Ishikawa (cell line): Measurements from ENCODE around the gene PTPRD.

Source experiments
- CREB1 ChIP-seq: IDR thresholded peaks from 2 replicates; pipeline ENCODE4 v1.6.1; 2012; ENCODE audit warnings: low read depth
- EGR1 ChIP-seq: IDR thresholded peaks from 2 replicates; pipeline ENCODE4 v1.6.1; 2012
- EP300 ChIP-seq: IDR thresholded peaks from 2 replicates; pipeline ENCODE4 v1.6.1; 2012; ENCODE audit warnings: borderline replicate concordance
- TAF1 ChIP-seq: IDR thresholded peaks from 2 replicates; pipeline ENCODE4 v1.6.1; 2012; ENCODE audit warnings: low read depth, mild to moderate bottlenecking
- TEAD4 ChIP-seq: IDR thresholded peaks from 2 replicates; pipeline ENCODE4 v1.6.1; 2012
- USF1 ChIP-seq: IDR thresholded peaks from 2 replicates; pipeline ENCODE4 v1.6.1; 2012
- YY1 ChIP-seq: IDR thresholded peaks from 2 replicates; pipeline ENCODE4 v1.6.1; 2012; ENCODE audit warnings: low read depth

DNA sequence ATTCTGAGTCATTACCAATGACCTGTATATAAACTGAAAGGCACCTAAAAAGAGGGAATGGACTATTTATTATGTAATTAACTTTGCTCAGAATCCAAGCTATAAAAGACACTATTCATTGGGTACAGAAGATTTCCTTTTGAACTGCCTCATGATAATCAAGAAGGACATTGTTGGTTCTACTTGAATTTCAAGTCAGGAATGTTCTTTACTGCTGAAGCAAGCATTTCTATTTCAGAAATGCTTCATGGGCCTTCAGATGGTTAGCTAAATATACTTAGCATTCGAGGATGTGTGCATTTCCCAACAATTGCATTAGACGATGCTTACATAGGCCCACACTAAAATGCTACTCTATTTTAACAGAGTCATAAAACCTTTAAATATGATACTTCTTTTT lies 2155.0 kb downstream of the PTPRD start:
- no peak for TF ChIP-seq USF1
- no peak for TF ChIP-seq TEAD4
- TF ChIP-seq CREB1, result no peak
- no peak for TF ChIP-seq YY1
- TF ChIP-seq EGR1, result no peak
- TF ChIP-seq EP300, result no peak
- no peak for TF ChIP-seq TAF1
